ENCODE measurements around the gene DGKQ.

The DGKQ gene

GRCh38 chr4:995311-996026 lies 22.1 kb upstream of the DGKQ start:
- DNase-seq (ENCODE audit: low read depth), result no peak

GRCh38 chr4:993111-994029 lies 20.0 kb upstream of the DGKQ start, which contains the start of gene SLC26A1:
Gene SLC26A1 (minus strand): TSS chr4:993404. CDS start chr4:991703, 1,701 bp downstream.
- DNase-seq (ENCODE audit: low read depth), result no peak

GRCh38 chr4:992297-993110 lies 19.1 kb upstream of the DGKQ start:
- no peak for DNase-seq (ENCODE audit: low read depth)

GRCh38 chr4:991451-992296 lies 18.3 kb upstream of the DGKQ start:
- no peak for DNase-seq (ENCODE audit: low read depth)

GRCh38 chr4:990746-991367 lies 17.5 kb upstream of the DGKQ start:
- DNase-seq (ENCODE audit: low read depth), result no peak

- DNase-seq (ENCODE audit: low read depth), result no peak
Measured at GRCh38 chr4:989722-990471, 16.5 kb upstream of the DGKQ start.

- no peak for DNase-seq (ENCODE audit: low read depth)
Measured at GRCh38 chr4:988726-989721, 15.7 kb upstream of the DGKQ start.

GRCh38 chr4:987624-988513 lies 14.5 kb upstream of the DGKQ start:
- DNase-seq (ENCODE audit: low read depth), result no peak

- no peak for DNase-seq (ENCODE audit: low read depth)
Measured at GRCh38 chr4:986879-987623, 13.7 kb upstream of the DGKQ start, which contains the start of gene IDUA. Gene IDUA (plus strand): TSS chr4:987044. CDS start chr4:987085, 41 bp downstream.

GRCh38 chr4:986428-986878 lies 13.1 kb upstream of the DGKQ start:
- DNase-seq (ENCODE audit: low read depth), result no peak

- no peak for DNase-seq (ENCODE audit: low read depth)
Measured at GRCh38 chr4:985123-985830, 11.9 kb upstream of the DGKQ start.

- no peak for DNase-seq (ENCODE audit: low read depth)
Measured at GRCh38 chr4:984336-985054, 11.1 kb upstream of the DGKQ start.

- no peak for DNase-seq (ENCODE audit: low read depth)
Measured at GRCh38 chr4:982814-983213, 9.4 kb upstream of the DGKQ start.

- DNase-seq (ENCODE audit: low read depth), result no peak
Measured at GRCh38 chr4:982291-982690, 8.9 kb upstream of the DGKQ start.

GRCh38 chr4:978957-979701 lies 5.8 kb upstream of the DGKQ start:
- no peak for DNase-seq (ENCODE audit: low read depth)

Measured in non-pigmented ciliary epithelial cell (primary cell).